Measurements from ENCODE around the gene SIGLEC9. TPM values are rescaled to one million over a fixed set of nuclear protein-coding genes. Genes with fewer than 3 reads are reported as not detected.

The SIGLEC9 gene
- total and polyA plus RNA-seq, 2 donors (not counting 1 experiment from before 2014, with no cell fraction given) = 0.72 TPM; not detected in 1

GRCh38 chr19:51107406-51108065, 17.2 kb upstream of the SIGLEC9 start:
- H3K4me1 ChIP-seq (ENCODE audit: control insufficient read depth in 2 of 2, insufficient read depth in 2 of 2, low read length in 2 of 2) = peaks cover 11 to 16% of the 10 kb centered on the region in 2 donors
- ChIA-PET POLR2A (no interaction called here), CTCF (interaction anchor here (0.6 kb wide), 1 partner anchor 11 kb away, joined by 4 read pairs; no protein-coding TSS in a partner anchor)
- H3K27ac ChIP-seq (ENCODE audit: low read length in 2 of 2) = peak overlapping the region in 1 of 2 donors; percentile 76
- TF ChIP-seq, protein P1, sequence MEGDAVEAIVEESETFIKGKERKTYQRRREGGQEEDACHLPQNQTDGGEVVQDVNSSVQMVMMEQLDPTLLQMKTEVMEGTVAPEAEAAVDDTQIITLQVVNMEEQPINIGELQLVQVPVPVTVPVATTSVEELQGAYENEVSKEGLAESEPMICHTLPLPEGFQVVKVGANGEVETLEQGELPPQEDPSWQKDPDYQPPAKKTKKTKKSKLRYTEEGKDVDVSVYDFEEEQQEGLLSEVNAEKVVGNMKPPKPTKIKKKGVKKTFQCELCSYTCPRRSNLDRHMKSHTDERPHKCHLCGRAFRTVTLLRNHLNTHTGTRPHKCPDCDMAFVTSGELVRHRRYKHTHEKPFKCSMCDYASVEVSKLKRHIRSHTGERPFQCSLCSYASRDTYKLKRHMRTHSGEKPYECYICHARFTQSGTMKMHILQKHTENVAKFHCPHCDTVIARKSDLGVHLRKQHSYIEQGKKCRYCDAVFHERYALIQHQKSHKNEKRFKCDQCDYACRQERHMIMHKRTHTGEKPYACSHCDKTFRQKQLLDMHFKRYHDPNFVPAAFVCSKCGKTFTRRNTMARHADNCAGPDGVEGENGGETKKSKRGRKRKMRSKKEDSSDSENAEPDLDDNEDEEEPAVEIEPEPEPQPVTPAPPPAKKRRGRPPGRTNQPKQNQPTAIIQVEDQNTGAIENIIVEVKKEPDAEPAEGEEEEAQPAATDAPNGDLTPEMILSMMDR (IDR thresholded peaks at IDR 0.05) = peak; percentile 3
- no peak for TF ChIP-seq EZH2 (IDR thresholded peaks at IDR 0.05; ENCODE audit: borderline replicate concordance, insufficient read depth, low read depth, low read length, poor library complexity, severe bottlenecking)
- Mint-ChIP-seq H3K4me3 (peak overlapping the region; percentile 99), H3K27ac (peak overlapping the region; percentile 97), H3K9me3 (ENCODE audit: insufficient read depth) (no peaks in the 10 kb centered on the region), H3K27me3 (no peaks in the 10 kb centered on the region), H3K4me1 (peaks cover 35% of the 10 kb centered on the region)
- peak overlapping the region; percentile 88 for H3K9ac ChIP-seq (ENCODE audit: low read length)
- H3K36me3 ChIP-seq (replicated peaks in 1 of 2; ENCODE audit: control extremely low read depth in 1 of 2, control insufficient read depth in 1 of 2, extremely low read depth in 1 of 2, insufficient read depth in 2 of 2, low read length in 1 of 2) = peaks cover 4 to 10% of the 10 kb centered on the region in 2 experiments
- DNase-seq = peak; percentile 20
- H3K4me2 ChIP-seq (replicated peaks; ENCODE audit: low read depth, low read length, poor library complexity, severe bottlenecking) = peak overlapping the region; percentile 96
- peak overlapping the region; percentile 69 for H2AFZ ChIP-seq (ENCODE audit: insufficient read depth, low read depth, low read length, poor library complexity, severe bottlenecking)
- intact Hi-C loops (cut with micrococcal nuclease) = loop anchor here (1.0 to 2.0 kb wide), 2 partner anchors 231 to 596 kb away; partner anchors contain the start of gene JOSD2
- H3K4me3 ChIP-seq (ENCODE audit: control extremely low read depth in 1 of 5, extremely low read depth in 1 of 5, insufficient read depth in 1 of 5, low read depth in 2 of 5, low read length in 4 of 5) = peak overlapping the region; percentile 53 to 88 (median 80)
- 26% methylated on average over 18 of the region's 18 CpGs for WGBS (ENCODE audit: insufficient coverage)
- H3K9me3 ChIP-seq (ENCODE audit: control extremely low read depth in 1 of 3, control insufficient read depth in 2 of 3, insufficient read depth in 1 of 3, low read length in 2 of 3) = no peaks in the 10 kb centered on the region
- H3K27me3 ChIP-seq (replicated peaks in 1 of 4; ENCODE audit: control extremely low read depth in 1 of 4, control insufficient read depth in 3 of 4, insufficient read depth in 4 of 4, low read length in 3 of 4) = peaks cover 0 to 3% (median 0%) of the 10 kb centered on the region in 4 experiments
- peaks cover 51% of the 10 kb centered on the region for H3K79me2 ChIP-seq (ENCODE audit: control insufficient read depth, insufficient read depth, low read length)
- peaks cover 29% of the 10 kb centered on the region for H4K20me1 ChIP-seq (ENCODE audit: control insufficient read depth, insufficient read depth, low read length, poor library complexity, severe bottlenecking)
- ATAC-seq (ENCODE audit: low read depth) = no peak
